Stomach (tissue), 9 donors: ENCODE measurements around the gene APCDD1L. TPM values are rescaled to one million over a fixed set of nuclear protein-coding genes. Genes with fewer than 3 reads are reported as not detected.

Source experiments
- DNase-seq, 2 donors: peaks; one replicate each; pipeline versions ENCODE4 v3.0.0 to v3.0.0-alpha.2; 2013 to 2019
- H3K27ac ChIP-seq, 5 donors: fragments of 200-600 bp in 4 of 5; sonication (generic) in 4 of 5; one replicate each; pipeline ENCODE4 v1.5.1; 2013 to 2019; ENCODE audit warnings: mild to moderate bottlenecking in 1 of 5, moderate library complexity in 1 of 5
- H3K27me3 ChIP-seq, 3 donors: fragments of 200-600 bp; sonication (generic); one replicate each; pipeline ENCODE4 v1.5.1; 2017 to 2019; ENCODE audit warnings: mixed run types in 1 of 3
- H3K36me3 ChIP-seq, 4 donors: fragments of 200-600 bp; sonication (generic); 1 replicate in 3 of 4; 2 replicates in 1 of 4; pipeline ENCODE4 v1.5.1; 2016 to 2019
- H3K4me1 ChIP-seq, 4 donors: fragments of 200-600 bp; sonication (generic); one replicate each; pipeline ENCODE4 v1.5.1; 2016 to 2019
- H3K4me3 ChIP-seq, 4 donors: fragments of 200-600 bp; sonication (generic) in 3 of 4; one replicate each; pipeline ENCODE4 v1.5.1; 2016 to 2019; ENCODE audit warnings: mild to moderate bottlenecking in 1 of 4
- H3K9me3 ChIP-seq, 4 donors: fragments of 200-600 bp; sonication (generic); one replicate each; pipeline ENCODE4 v1.5.1; 2016 to 2019
- EP300 ChIP-seq: sonication (generic); formaldehyde crosslinking; IDR thresholded peaks from one replicate; pipeline ENCODE4 v1.6.1; 2017; ENCODE audit warnings: antibody characterized with exemption
- POLR2A ChIP-seq, 4 donors: fragments of 450-650 bp; IDR thresholded peaks; one replicate each; pipeline ENCODE4 v1.6.1; 2016; ENCODE audit warnings: antibody characterized with exemption in 4 of 4, control low read depth in 2 of 4, mild to moderate bottlenecking in 1 of 4, moderate library complexity in 1 of 4
- POLR2AphosphoS5 ChIP-seq, 3 donors: sonication (generic); formaldehyde crosslinking; IDR thresholded peaks; one replicate each; pipeline ENCODE4 v1.6.1; 2016; ENCODE audit warnings: antibody characterized with exemption in 3 of 3
- WGBS, 5 donors: extraction: QIAGEN DNeasy Blood & Tissue Kit in 3 of 5; methylation state at CpG; one replicate each; pipeline versions ENCODE4 v1.1.5 to v1.1.7; 2013 to 2018; 5-methylcytosine and 5-hydroxymethylcytosine counted together
- intact Hi-C: fragments of 100-400 bp; cut with DNase I; formaldehyde crosslinking; loops from one replicate; pipeline ENCODE4 v1.15.1; 2023; ENCODE audit warnings: low total_unique reads
- polyA plus RNA-seq, 3 donors: library from polyadenylated mRNA; stranded (reverse); fragments of 200-250 nt; gene quantifications; one replicate each; pipeline ENCODE4 v1.2.3, GENCODE V29; 2013
- total RNA-seq, 5 donors: library from RNA; depleted of rRNA; stranded (reverse); fragments of >200 nt; gene quantifications; one replicate each; pipeline versions ENCODE4 v1.1.0 to v1.2.3, GENCODE V29; 2014 to 2016
- TF ChIP-seq, protein P1 (sequence below), 7 experiments: fragments of 450-650 bp in 4 of 7; fragments of 200-600 bp in 3 of 7; sonication (generic) in 3 of 7; IDR thresholded peaks; one replicate each; pipeline ENCODE4 v1.5.1; 2016 to 2019; ENCODE audit warnings: antibody characterized with exemption in 7 of 7, control low read depth in 2 of 7, mild to moderate bottlenecking in 1 of 7
- donor health status: healthy with polysubstance abuse.
- donor health status: Bipolar disorder and iron deficiency.
- donor health status: healthy.

Gene APCDD1L
- total and polyA plus RNA-seq, 8 donors = 0.12 to 2.0 (median 0.85) TPM; not detected in 4

GRCh38 chr20:58467572-58468527 lies 47.3 kb downstream of the APCDD1L start:
- Histone ChIP-seq H3K27me3 (peaks cover 0 to 17% (median 0%) of the 10 kb centered on the region in 3 donors), H3K4me1 (peaks cover 0 to 9% (median 0%) of the 10 kb centered on the region in 4 donors), H3K27ac (no peak overlapping the region), H3K36me3 (no peaks in the 10 kb centered on the region), H3K4me3 (no peak overlapping the region), H3K9me3 (no peaks in the 10 kb centered on the region)
- intact Hi-C loops = no loop called here
- WGBS, 5 donors = 69 to 79% (median 71%) methylated on average over 22 to 28 of the region's 28 CpGs
- TF ChIP-seq EP300 = no peak
- TF ChIP-seq, protein P1, sequence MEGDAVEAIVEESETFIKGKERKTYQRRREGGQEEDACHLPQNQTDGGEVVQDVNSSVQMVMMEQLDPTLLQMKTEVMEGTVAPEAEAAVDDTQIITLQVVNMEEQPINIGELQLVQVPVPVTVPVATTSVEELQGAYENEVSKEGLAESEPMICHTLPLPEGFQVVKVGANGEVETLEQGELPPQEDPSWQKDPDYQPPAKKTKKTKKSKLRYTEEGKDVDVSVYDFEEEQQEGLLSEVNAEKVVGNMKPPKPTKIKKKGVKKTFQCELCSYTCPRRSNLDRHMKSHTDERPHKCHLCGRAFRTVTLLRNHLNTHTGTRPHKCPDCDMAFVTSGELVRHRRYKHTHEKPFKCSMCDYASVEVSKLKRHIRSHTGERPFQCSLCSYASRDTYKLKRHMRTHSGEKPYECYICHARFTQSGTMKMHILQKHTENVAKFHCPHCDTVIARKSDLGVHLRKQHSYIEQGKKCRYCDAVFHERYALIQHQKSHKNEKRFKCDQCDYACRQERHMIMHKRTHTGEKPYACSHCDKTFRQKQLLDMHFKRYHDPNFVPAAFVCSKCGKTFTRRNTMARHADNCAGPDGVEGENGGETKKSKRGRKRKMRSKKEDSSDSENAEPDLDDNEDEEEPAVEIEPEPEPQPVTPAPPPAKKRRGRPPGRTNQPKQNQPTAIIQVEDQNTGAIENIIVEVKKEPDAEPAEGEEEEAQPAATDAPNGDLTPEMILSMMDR (IDR thresholded peaks at IDR 0.05) = no peak
- no peak for TF ChIP-seq POLR2A (IDR thresholded peaks at IDR 0.05)
- TF ChIP-seq POLR2AphosphoS5 (IDR thresholded peaks at IDR 0.05) = no peak
- peak in 1 of 2 donors; percentile 24 for DNase-seq

DNA sequence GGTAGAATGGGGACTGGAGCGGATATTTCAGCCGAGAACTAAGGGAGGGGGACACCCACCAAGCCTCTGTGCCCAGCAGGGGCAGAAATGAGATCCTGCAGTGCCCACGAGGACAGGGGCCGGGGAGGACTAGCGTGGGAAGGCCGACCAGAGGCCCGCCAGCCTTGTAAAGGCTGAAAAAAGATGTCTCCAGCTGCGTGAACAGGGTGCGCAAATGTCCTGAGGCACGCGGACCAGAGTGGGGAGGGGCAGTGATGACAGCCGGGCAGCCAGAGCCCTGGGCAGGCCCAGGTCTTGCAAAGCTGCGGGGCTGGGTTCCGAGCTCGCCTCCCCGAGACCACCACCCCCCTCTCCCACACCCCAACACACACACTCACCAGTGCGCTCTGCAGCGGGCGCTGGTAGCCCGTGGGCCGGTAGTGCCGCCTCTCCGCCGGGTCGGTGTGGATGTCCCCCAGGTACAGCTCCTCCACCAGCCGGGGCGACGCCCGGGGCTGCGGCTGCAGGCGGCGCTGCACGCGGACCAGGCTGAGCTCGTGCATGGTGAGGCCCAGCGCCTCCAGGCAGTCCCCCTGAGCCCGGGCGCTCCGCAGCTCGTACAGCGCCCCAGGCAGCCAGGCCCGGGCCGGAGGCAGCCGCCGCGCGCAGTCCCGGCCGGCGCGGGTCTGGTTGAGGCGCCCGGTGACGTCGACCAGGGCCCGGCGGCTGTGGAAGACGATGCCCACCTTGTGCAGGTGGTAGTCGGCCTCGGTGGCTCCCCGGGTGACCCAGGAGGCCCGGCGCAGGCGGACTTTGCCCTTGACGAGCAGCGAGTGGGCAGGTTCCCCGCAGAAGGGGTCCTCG lies 48.2 kb downstream of the APCDD1L start:
- intact Hi-C loops = no loop called here
- TF ChIP-seq EP300 (no peak), POLR2A (IDR thresholded peaks at IDR 0.05) (no peak), POLR2AphosphoS5 (IDR thresholded peaks at IDR 0.05) (no peak)
- TF ChIP-seq, protein P1 (IDR thresholded peaks at IDR 0.05) = no peak
- H3K36me3 ChIP-seq = no peaks in the 10 kb centered on the region
- H3K9me3 ChIP-seq = no peaks in the 10 kb centered on the region
- peaks cover 0 to 17% (median 0%) of the 10 kb centered on the region in 3 donors for H3K27me3 ChIP-seq
- peaks cover 0 to 9% (median 0%) of the 10 kb centered on the region in 4 donors for H3K4me1 ChIP-seq
- 55 to 76% (median 58%) methylated on average over 24 to 68 of the region's 68 CpGs for WGBS, 5 donors
- H3K27ac ChIP-seq = no peak overlapping the region
- no peak for DNase-seq
- no peak overlapping the region for H3K4me3 ChIP-seq

DNA sequence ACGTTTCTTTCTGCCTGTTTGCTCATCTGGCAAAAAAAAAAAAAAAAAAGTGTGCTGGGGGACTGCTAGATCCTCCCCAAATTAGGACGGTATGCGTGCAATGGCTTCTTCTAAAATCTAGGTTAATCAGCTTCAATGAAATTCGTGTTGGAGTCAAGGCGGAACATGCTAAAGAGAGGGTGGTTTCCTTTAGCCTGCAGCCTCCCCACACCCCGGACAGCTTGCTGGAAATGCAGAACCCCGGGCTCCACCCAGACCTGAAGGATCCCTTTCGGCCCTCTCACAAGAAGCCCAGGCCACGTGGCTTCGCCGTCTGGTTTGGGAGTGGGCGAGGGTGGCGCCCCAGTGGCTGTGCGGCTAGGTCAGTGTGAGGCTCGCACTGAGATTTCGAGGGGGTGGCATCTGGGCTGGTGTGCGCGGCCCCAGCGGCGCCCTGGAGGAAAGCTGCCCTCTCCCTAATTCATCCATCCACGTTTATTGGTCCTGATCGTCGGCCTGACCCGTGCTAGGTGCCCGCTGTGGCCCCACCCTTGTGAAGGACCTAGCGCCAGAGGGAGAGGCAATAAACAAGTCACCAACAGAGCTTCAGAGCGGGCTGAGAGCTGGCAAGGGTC lies 49.0 kb downstream of the APCDD1L start:
- Histone ChIP-seq H3K4me1 (peaks cover 0 to 3% (median 0%) of the 10 kb centered on the region in 4 donors), H3K36me3 (no peaks in the 10 kb centered on the region), H3K27ac (no peak overlapping the region), H3K27me3 (peaks cover 0 to 17% (median 0%) of the 10 kb centered on the region in 3 donors), H3K9me3 (no peaks in the 10 kb centered on the region), H3K4me3 (no peak overlapping the region)
- intact Hi-C loops = no loop called here
- WGBS, 5 donors = 88 to 93% (median 91%) methylated on average over 24 to 27 of the region's 27 CpGs
- TF ChIP-seq, protein P1 (IDR thresholded peaks at IDR 0.05) = no peak
- TF ChIP-seq POLR2A (IDR thresholded peaks at IDR 0.05) = no peak
- TF ChIP-seq POLR2AphosphoS5 (IDR thresholded peaks at IDR 0.05) = no peak
- TF ChIP-seq EP300 = no peak
- no peak for DNase-seq

- peaks cover 0 to 17% (median 0%) of the 10 kb centered on the region in 3 donors for H3K27me3 ChIP-seq
- H3K4me1 ChIP-seq = no peaks in the 10 kb centered on the region
- intact Hi-C loops = no loop called here
- H3K36me3 ChIP-seq = no peaks in the 10 kb centered on the region
- H3K4me3 ChIP-seq = no peak overlapping the region
- H3K9me3 ChIP-seq = no peaks in the 10 kb centered on the region
- WGBS, 5 donors = 58 to 73% (median 71%) methylated on average over 8 of the region's 8 CpGs
- TF ChIP-seq EP300 (no peak), POLR2A (IDR thresholded peaks at IDR 0.05) (no peak), POLR2AphosphoS5 (IDR thresholded peaks at IDR 0.05) (no peak)
- TF ChIP-seq, protein P1 (IDR thresholded peaks at IDR 0.05) = no peak
- H3K27ac ChIP-seq = no peak overlapping the region
- no peak for DNase-seq
Observed at GRCh38 chr20:58464838-58465237, 50.4 kb downstream of the APCDD1L start.
